ENCODE results near the gene ATF3.
"Not testable (repeated sequence)": the region's sequence is repeated elsewhere in the genome, so short reads cannot be mapped to it uniquely, and the experiment has no call there.

Gene ATF3

DNA sequence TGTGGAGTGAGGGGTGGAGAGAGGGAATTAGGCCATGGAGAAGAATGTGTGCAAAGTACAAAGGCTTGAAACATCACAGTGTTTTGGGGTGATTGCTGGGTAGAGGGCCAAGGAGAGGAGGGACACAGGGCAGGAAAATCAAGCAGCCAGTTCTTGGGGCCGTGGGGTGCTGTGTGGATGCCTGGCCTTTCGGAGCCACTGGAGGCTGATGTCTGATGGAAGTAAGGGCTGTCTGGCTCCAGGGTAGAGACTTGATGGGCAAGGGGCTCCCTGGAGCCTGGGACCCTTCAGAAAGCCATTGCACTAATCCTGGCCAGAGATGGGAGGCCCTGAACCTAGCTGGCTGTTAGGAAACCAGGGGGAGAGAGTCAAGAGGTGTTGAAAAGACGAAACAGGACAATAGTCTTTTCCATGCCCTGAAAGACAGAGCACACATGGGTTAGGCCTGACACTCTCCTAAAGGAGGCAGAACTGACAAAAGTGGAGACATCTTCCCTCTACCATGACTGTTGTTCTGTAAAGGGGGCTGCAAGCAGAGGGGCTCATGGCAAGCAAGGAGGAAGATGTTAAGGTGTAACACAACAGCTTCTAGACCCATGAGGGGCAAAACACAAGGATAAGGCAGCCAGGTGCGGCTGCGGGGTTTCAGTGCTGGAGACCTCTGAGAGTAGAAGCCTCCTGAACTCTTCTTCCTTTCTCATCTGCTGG, 21.0 kb downstream of the ATF3 start:
- DNase-seq: no peak

DNA sequence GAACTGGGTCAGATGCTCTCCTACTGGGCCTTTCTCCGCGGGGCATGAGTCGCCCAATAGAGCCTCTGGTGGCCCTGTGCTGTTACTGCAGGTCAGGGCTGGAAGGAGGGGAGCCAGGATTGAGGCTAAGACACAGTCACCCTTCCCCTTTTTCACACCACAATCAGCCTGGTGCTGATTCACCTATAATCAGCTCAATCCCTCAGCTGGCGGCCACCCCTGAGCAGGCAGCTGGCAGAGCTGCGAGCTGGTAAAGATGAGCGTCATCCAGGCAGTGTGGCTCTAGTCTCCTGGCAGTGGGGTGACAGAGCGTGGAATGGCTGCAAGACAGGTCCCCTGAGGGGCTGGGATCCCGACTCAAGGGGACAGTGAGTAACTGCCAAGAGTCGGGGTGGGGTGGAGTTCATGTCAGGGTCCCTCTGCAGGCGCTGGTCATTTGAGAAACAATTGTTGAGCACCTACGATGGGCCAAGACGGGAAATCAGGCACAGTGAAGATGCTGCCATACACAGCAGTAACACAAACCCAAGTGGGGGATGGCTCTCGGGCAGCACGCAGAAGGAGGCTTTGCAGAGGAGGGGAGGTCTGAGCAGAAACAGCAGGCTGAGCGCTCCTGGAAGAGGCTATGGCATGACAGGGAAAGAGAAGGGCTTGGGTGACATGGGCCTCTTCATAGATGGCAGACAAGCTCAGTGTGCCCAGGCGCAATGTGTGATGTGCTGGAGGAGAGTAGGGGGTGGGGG, 21.8 kb downstream of the ATF3 start:
- DNase-seq: no peak

DNA sequence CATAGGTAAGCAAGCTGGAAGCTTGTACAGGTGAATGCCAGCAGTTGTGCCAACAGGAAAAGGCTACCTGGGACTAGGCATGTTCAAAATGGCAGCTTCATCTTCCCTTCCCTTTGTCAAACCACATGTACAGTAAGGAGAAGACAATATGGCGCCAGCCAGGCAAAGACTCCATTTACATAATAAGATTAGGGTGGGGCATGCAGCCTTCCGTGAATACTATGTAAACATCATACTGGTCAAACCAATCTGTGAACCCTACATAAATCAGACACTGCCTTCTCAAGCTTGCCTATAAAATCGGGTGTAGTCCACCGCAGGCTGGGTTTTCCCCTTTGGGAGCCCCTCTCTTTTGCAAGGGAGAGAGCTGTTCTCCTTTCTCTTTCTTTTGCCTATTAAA, 24.6 kb downstream of the ATF3 start:
- DNase-seq: no peak

DNA sequence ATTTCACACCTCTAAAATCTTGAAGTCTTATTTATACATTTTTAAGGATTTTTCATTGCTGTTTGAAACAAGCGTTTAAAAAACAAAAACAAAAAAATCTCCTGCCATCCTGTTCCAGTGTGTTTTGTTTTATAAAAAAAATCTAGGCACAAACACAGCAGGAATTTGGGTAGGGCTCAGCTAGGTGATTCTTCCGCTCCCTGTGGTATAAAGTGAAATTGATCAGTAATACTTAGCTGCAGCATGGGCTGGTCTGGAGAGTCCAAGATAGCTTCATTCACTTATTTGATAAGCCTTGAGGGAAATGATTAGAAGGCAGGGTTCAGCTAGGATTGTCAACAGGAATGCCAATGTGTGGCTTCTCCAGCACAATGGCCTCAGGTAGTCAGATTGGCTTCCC, 25.7 kb downstream of the ATF3 start:
- no peak for DNase-seq

DNA sequence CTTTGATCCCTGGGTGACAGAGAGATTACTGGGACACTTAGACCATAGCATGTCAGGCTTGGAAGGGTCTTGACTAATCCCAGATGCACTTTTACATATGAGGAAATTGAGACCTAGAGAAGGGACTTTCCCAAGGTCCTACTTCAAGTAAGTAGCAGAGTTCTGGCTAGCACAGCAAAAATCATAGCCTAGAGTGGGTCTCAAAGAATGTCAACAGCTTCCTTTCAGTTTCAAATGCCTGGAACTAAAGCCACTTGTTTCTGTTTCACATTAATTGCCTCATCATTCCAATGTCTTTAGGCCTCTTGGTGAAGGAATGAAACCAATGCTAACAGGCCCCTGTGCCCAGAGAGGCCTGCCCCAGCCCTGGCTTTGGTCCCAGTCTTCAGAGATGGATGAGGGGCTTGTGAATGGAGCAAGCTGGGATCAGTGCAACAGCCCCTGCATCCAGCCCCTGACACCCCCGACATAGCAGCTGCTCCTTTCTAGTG, 26.6 kb downstream of the ATF3 start:
- DNase-seq: no peak

DNA sequence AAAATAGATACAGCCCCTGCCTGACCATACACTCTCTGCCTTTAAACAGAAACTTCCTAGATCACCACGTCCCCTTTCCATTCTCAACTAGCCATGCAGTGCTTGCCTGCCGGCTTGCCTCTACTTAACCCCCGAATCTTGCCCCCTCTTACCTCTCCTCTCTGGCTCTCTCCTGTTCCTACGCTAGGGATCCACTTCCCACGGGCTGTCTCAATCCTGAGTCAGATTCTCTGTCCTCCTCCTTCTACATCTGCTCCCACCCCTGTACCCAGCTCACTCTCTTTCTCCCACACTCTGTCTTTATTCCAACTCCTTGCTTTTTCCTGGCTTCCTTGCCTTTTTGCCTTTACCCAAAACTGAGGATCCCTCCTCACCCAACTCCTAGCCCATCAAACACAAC, 29.3 kb downstream of the ATF3 start:
- no peak for DNase-seq

DNA sequence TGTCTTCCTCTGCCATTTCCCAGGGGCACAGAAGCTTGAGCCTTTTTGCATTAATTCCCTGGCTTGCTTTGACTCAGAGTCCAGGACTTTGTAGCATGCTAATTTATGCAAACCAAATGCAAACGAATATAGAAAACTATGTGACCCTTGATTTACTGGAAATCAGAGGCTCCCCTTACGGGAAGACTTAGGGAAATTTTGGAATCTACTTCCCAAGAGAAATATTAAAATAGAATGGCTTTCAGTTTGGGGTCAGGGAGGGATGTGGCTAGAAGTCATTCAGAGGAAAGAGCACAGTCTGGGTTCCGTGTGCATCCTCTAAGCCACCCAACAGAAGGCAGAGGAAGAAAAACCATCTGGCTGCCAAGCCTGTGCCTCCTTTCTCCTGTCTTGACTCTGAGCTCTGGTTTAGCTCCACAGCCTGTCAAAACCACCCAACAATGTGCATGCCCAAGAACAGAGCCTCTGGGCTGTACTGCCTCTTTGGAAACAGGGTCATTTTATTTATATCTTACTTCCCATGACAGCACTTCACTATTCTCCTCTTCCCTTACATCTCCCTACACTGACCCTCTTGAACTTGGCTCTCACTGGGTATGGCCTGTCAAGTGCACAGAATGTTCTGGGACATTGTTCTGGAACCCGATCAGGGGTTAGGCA, 30.1 kb downstream of the ATF3 start:
- DNase-seq: no peak

DNA sequence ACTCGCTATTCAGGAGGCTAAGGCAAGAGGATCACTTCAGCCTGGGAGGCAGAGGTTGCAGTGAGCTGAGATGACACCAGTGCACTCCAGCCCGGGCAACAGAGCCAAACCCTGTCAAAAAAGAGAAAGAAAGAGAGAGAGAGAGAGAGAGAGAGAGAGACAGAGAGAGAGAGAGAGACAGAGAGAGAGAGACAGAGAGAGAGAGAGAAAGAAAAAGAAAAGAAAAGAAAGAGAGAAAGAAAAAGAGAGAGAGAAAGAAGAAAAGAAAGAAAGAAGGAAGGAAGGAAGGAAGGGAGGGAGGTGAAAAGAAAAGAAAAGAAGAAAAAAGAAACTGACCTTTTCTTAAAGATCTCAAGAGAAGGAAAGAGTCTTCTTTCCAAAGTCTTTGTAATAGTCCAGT, 31.0 kb downstream of the ATF3 start:
- DNase-seq: not testable (repeated sequence)

DNA sequence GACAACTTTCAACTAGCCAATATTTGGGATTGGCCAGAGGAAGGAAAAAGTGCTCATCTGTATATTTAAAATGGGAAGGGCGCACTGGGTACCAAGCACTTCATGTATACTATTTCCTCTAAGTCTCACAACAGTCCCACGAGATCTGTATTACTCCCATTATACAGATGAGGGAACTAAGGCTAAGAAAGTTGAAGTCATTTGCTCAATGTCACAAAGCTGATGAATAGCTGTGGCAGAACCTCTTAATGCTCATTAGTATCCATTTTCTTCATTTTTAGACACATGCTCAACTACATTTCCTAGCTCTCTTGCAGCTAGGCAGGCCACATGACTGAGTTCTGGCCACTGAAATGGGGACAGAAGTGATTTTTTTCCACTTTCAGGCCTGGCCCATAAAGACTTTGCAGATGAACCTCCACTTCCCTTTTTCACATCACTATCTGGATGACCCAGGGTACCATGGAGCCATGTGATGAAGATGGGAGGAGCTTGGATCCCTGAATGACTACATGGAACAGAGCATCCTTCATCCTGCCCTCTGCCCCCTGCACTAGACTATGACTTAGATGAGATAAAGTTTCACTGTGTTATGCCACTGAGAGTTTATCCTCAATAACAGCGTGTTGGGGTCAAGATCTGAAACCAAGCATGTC, 31.8 kb downstream of the ATF3 start:
- no peak for DNase-seq

DNA sequence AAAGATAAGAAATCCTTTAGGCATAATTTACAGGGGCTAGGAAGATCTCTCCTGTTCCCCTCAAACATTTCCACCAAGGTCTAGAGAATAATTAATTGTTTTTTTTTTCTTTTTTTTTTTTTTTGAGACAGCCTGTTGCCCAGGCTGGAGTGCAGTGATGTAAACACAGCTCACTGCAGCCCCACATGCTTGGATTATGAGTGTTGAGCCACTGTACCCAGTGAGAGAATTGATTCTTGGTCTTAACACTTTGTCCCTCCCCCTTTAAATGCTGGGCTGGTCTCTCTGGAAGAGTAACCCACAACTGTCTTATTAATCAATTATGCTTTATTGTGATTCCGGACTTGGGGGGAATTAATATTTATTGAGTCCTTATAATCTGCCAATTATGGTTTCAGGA, 33.4 kb downstream of the ATF3 start:
- no peak for DNase-seq

DNA sequence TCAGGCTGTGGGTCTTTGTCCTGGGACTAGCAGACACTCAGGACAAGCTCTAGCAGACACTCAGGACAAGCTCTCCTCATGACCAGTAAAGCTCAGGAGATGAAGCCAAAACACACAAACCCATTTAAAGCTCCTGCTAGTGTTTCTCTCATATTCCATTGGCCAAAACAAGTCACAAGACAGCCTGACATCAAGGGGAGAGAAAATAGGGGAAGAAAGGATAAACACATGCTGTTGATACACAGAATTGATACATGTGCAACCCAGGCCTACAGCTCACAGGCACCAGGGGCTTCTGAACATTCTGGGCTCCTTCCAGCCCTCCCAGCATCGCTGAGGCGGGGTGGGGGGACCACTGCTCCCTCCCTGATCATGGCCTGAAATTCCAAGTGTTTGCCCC, 35.3 kb downstream of the ATF3 start:
- no peak for DNase-seq

DNA sequence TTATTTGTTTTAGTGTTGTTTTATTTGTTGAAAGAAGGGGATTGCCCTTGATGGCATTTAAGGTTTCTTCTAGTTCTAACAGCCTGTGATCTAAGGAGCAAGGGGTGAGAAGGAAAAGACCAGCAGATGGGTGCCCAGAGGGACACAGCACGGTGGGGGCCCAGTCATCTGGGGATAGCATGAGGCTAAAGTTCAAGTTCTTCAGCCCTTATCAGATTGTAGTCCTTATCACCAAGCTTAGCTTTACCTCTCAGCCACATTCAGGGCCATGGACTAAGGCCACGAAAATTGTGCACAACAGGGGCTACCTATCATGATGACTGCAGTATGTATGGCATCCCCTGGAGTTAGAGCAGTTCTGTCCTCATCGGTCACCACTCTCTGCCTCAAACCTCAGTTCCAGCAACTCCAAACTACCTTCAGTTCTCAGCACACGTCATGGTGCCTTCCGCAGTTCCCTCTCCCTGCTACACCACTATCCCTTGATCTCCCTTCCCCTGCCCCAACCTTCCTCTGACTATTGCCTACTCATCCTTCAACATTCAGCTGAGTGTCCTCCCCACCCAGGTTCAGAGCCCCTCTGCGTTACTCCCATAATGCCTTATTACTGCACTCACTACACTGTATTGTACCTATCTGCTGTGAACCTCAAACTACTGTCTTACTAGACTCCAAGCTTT, 36.4 kb downstream of the ATF3 start:
- no peak for DNase-seq

DNA sequence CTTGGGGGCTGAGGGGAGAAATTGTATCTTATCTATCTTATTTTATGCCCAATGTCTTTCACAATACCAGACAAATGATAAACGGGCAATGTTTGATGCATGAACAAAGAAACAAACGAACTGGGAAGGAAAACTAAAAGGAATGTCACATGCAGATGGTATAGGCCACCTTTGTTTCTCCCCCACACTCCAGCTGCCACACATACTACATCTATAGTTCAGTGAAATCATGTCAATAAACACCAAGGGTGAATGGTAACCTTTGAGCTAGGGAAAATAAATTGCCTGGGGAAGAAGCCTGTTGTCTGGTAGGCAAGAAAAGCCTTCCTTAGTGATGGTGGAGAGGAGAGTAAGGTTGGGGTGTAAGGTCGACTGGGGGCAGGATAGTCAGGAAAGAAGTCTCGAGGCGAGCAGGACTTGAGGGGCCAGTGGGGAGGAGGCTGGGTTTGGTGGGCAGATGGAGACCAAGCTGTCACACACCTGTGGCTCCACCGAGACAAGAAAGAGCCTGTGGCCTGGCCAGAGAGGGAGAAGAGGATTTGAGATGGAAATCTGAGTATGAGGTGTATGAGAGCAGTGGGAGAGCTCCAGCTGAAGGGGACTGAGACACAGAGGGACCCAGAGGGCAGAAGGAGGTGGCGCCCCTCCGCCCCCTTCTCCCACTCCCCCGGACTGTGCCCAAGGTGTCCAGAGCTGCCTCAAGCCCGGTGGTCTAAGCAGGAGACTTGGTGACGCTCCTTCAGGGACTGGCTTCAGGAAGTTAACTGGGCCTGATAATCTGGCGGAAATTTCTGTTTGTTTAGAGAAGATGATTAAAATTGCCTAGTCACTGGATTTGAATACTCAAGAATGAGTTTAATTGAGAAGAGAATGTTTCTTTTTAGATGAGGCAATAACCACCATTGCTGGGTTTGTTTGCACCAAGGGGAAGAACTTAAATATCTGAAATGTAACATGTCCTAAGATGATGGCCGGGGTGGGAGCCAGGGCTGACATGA, 37.3 kb downstream of the ATF3 start:
- DNase-seq: no peak

DNA sequence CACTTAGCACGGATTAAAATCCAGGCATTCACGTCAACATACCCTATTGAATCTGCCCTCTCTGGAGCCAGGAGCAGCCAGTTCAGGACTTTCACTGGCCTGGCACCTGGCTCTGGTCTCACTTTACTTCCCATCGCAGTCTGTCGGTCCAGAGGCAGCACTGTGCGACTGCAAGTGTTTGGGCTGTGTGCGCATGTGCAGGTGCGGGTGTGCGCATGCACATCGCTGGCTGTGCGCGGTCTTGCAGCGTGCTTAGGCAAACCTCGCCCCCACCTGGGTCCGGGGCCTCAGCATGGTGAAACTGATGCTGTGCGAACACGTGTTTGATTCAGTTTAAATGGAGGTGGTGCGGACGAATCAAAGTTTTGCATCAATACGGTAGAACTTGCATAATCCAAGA, 38.0 kb downstream of the ATF3 start:
- no peak for DNase-seq

DNA sequence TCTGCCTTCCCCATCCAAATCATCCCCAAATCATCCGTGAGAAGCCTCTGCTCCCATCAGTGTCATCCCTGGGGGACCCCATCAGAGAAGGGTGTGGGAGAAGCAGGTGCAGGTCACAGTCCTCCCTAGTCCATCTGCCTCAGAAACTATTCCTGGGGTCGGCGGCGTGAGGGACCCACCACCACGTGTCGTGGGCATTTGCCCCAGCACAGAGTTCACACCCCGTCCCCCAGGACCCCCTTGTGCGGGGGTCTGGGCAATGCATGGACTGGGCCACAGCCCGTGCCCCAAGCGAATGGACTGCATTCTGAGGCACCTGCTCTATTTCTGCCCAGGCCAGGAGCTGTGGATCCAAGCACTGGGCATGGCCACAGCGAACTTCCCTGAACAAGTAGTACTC, 38.4 kb downstream of the ATF3 start:
- no peak for DNase-seq

DNA sequence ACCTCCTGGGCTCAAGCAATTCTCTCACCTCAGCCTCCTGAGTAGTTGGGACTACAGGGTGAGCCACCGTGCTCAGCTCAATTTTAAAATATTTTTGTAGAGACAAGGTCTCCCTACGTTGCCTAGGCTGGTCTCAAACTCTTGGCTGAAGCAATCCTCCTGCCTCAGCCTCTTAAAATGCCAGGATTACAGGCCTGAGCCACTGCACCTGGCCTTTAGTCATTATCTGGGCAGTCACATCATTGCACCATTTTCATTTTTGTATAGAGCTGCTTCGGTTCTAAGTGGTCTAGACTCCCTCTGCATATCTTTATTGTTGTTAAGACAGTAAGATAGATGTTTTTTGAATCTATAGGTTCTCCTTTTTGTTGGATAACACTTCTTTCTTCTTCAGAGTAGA, 39.9 kb downstream of the ATF3 start:
- DNase-seq: no peak

DNA sequence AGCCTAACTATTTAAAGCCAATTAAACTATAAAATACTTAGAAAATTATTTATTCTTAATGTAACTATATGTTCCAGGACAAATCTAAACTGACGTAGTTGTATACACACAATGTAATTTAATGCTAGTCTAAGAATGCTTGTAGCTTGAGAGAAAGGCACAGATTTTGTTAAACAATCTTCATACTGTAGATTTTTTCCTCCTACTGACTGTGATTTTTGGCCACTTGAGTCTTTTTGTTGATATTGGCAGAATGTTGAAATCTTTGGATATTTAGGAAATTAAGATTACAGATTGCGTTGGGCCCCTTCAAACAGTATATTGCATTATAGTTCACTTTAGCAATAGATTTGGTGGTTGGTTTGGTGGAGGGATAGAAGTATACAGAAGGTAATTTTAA, 40.5 kb downstream of the ATF3 start:
- DNase-seq: no peak

DNA sequence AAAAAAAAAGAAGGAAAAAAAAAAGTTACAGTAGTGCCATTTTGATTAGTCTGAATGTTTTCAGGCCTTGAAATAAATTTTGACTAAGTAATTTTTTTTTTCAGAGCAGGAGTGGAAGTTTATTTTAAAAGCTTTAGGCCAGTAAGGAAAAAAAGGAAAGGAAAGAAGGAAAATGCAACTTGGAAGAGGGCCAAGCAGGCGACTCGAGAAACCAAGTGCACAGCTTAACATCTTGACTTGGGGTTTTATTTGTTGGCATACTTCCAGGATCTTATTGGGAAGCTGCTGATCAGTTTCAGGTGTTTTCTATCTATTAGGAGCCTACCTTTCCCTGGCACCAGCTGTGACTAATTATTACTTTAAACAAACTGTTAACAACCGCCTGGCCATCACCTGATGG, 41.7 kb downstream of the ATF3 start:
- no peak for DNase-seq

DNA sequence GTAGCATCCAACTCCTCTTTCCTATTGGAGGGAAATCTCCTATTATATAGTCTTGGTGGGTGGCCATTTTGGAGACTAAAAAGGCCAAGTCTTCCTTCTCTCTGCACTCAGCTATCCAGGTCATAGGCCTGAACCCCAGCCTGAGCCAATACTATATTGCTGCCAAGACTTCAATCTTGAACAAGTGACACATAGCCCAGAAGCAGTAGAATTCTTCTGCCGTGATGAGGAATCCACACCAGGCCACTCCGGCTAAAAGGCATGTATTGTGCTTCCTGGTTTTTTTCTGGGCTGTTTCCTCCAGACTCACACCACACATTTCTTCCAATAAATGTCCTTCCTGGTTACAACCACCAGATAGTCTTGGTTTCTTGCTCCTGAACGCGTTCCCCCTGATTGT, 43.0 kb downstream of the ATF3 start:
- DNase-seq: no peak

DNA sequence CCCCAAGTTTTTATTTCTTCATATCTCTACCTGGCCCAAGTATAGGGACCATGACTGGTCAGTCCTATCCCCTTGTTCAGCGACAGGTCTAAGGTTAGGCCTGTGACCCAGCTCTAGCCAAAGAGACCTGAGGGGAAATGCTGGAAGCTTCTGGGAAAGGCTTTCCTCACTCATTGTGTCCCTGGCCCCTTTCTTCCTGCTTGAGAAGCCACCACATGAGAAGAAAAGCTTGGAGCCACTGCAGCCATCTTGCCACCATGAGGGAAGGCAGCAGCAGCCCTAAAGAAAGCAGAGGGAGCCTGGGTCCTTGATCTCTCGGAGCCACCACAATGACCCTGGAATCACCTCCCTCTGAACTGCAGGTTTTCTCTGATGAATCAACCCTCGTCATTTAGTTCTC, 43.4 kb downstream of the ATF3 start:
- DNase-seq: no peak

DNA sequence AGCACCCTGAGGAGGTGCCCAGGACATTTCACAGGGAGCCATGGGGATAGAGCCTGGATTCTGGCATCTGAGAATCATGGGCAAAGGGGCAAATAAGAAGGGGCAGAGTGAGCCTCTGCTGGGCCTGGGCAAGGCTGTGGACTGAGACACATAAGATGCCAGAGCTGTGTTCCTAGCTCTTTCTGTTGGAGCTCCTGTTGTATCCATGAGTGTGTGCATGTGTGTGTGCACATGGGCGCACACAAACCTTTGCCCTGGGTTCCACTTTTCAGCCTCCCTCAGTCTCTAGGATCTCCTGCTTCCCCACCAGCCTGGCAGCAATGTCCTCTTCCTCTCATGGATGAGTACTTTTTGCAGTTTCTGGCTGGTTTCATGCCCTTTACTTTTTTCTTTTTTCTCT, 44.0 kb downstream of the ATF3 start:
- no peak for DNase-seq

All from NCI-H2227 treated with DMSO at 0.1 percent for 48 hours (cell line).